ENCODE results near the gene HIF3A.
"Not testable (repeated sequence)": the region's sequence is repeated elsewhere in the genome, so short reads cannot be mapped to it uniquely, and the experiment has no call there.

Gene HIF3A

DNA sequence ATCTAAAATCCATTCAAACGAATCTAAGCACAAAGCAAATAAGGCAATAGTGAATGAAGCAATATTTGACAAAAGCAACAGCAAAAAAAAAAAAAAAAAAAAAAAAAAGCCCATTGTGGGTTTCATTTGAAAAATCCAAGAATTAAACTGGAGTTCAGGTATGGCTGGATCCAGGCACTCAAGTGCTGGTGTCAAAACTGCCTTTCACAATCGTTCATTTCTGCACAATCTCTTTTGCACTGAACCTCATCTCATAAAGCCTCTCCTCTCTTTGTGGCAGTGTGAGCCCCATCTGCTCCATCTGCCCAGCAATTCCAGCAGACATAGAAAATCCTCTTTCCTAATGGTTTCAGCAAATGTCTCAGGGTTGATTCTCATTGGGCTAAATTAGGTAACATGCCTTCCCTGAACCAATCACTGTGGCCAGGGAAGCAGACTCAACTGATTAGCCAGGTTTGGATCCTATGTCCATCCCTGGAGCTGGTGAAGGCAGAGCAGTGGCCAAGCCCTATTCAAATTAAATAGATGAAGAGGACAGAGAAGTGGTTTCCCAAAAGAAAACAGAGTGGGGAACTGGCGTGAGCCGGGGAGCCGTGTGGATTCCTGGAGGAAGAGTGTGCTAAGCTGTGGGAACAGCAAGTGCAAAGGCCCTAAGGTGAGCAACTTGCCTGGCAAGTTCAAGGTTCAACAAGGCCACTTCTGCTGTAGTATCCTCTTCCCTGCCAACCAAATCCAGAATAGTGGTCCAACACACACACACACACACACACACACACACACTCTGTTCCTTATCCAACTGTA lies 1.2 kb upstream of the HIF3A start:
- DNase-seq = no peak

DNA sequence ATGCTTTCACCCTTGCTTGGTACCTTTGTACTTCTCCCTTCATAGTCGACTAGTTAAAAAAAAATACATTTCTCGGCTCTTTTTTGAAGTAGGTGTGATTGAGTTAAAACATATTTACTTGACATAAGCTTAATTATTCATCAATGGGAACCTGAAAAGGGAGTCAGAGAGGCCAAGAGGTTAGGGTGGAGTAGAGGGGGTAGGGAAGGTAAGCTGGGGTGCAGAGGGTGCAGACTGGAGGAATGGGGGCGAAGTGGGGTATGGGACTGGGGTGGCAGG lies 701 bp upstream of the HIF3A start:
- no peak for DNase-seq

GRCh38 chr19:46297700-46298478 lies 1.0 kb downstream of the HIF3A start:
- no peak for DNase-seq

DNA sequence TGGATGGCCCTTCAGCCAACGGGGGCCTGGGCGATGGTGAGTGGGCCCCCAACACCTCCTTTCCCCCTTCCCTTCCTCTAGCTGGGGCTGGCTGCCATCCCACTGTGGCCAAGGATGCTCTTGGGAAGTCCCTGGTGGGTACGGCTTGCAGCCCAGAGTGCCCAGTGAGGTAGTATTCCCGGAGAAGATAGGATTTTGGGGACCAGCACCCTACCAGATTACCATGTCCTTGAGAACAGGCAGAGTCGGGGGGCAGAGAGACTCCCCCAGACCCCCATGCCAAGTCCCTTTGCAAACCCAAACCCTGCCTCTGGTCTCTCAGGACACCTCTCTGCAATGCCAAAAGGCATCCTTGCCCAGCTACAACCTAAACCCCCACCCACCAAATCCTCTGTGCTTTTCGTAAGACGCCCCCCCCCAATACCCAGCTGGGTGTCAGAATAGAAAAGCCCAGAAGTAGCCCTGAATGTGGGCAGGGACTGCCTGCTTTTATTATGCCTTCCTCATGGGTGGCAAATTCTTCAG lies 1.7 kb downstream of the HIF3A start:
- DNase-seq = no peak

DNA sequence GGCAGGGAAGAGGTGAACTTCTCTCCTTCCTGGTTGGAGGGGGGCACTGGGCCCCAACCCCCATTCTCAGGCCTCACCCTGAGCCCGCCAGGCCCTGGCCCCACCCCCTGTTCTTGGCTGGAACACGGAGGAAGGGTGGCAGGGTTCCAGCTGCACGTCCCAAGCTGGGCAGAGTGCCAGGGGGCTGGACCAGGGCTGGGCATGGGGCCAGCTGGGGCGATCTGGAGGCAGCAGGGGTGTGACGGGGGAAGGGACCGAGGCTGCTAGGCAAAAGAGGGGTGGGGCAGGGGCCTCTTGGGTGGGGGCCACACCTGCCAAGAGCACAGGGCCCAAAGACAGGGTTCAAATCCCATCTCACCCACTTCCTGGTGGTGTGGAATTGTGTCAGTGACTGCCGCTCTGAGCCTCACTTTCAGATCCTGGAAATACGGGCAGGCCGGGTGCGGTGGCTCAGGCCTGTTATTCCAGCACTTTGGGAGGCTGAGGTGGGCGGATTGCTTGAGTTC lies 2.2 kb downstream of the HIF3A start:
- no peak for DNase-seq

DNA sequence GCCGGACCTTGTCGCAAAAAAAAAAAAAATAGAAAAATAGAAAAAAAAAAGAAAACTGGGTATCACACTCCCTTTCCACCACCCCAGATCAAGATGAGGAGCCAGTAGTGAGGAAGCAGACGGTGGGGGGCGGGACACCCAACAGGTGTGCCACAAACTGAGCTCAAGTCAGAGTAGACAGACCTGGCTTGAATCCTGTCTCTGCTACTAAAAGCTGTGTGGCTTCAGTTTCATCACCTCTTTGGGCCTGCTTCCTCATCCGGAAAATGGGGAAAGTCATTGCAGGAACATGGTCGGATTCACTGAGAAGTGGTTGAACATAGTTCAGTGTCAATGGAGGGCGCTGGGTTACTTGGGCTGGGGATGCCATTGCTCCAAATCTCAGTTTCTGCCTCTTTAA lies 2.9 kb downstream of the HIF3A start:
- DNase-seq = no peak

DNA sequence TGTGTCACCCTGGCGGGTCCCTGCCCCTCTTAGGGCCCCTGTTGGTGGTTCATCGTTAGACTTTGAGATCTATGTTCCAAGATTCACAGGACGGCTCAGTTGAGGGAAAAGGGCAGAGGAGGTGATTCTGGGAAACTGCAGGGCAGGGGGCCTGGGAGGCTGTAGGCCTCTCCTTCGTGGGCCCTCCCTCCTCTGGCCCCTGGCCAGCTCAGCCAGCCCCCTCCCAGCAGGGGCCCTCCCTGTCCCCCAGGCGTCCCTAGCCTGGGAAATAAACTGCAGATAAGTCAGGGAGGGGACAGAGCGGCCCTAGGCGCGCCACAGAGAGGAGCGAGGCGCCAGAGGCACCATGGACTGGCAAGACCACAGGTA lies 6.5 kb downstream of the HIF3A start:
- no peak for DNase-seq

- no peak for DNase-seq
Measured at GRCh38 chr19:46303691-46304397, 7.0 kb downstream of the HIF3A start.

DNA sequence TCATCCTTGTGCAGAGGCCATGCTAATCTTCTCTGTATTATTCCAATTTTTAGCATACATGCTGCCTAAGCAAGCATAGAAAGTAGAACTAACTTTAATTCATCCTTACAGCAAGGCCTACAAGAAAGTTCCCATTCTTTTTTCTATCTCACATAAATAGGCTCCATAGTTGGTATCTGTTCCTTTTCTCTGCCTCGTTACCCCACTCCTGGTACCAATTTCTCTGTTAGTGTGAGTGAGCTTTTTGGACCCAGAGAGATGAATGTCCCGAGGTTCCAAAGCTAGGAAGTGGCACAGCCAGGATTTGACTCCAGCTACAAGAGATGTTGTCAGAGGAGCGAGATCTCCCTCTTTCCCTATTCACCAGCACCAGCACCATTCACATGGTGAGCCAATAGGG lies 9.7 kb downstream of the HIF3A start:
- DNase-seq = no peak

- DNase-seq = no peak
Measured at GRCh38 chr19:46308510-46308909, 11.7 kb downstream of the HIF3A start.

DNA sequence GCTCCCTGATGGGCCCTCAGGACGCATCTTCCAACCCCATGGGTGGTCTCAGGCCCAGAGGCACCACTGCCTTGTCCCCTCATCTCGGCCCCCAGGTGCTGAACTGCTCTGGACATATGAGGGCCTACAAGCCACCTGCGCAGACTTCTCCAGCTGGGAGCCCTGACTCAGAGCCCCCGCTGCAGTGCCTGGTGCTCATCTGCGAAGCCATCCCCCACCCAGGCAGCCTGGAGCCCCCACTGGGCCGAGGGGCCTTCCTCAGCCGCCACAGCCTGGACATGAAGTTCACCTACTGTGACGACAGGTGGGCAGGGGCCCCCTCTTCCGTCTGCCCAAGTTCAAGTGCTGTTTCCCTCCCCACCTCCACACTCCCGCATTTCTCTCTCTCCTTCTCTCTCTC lies 12.2 kb downstream of the HIF3A start:
- DNase-seq = no peak

GRCh38 chr19:46311444-46311843 lies 14.6 kb downstream of the HIF3A start:
- no peak for DNase-seq

DNA sequence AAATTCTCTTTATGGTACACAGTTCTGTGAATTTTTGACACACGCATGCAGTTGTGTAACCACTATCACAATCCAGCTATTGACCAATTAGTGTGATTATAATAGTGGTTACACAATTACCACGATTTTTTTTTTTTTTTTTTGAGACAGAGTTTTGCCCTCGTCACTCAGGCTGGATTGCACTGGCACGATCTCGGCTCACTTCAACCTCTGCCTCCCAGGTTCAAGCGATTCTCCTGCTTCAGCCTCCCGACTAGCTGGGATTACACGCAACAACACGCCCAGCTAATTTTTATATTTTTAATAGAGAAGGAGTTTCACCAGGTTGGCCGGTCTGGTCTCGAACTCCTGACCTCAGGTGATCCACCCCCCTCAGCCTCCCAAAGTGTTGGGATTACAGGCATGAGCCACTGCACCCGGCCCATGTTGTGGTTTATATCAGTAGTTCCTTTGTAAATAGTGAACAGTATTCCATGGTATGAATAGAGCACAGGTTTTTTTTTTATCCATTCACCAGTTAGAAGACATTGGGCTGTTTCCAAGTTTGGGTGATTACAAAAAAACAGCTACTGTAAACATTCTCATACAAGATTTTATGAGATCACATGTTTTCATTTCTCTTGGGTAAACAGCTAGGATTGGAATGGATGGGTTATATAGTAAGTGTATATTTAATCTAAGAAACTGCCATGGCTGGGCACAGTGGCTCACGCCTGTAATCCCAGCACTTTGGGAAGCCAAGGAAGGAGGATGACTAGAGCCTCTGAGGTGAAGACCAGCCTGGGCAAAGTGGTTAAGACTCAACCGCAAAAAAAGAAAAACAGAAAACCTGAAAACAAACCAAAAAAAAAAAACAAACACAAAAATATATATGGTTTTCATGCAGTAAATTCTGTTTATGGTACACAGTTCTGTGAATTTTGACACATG lies 17.0 kb downstream of the HIF3A start:
- DNase-seq = not testable (repeated sequence)

- no peak for DNase-seq
Measured at GRCh38 chr19:46317339-46317738, 20.5 kb downstream of the HIF3A start.

- no peak for DNase-seq
Measured at GRCh38 chr19:46319613-46320012, 22.8 kb downstream of the HIF3A start.

GRCh38 chr19:46320559-46320958 lies 23.7 kb downstream of the HIF3A start:
- no peak for DNase-seq

DNA sequence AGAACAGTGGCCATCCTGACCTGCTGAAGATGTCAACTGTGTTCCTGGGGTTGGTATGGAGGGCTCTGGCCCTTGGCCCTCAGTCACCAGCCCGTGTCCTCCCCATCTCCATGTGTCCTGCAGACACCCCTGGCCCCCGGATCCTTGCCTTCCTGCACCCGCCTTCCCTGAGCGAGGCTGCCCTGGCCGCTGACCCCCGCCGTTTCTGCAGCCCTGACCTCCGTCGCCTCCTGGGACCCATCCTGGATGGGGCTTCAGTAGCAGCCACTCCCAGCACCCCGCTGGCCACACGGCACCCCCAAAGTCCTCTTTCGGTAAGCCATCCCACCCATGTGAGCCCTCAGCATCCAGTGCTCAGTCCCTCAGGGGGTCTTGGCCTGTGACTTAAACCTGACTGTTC lies 24.8 kb downstream of the HIF3A start:
- DNase-seq = no peak

- not testable (repeated sequence) for DNase-seq
Measured at GRCh38 chr19:46323227-46323626, 26.4 kb downstream of the HIF3A start.

- no peak for DNase-seq
Measured at GRCh38 chr19:46324277-46324676, 27.4 kb downstream of the HIF3A start.

DNA sequence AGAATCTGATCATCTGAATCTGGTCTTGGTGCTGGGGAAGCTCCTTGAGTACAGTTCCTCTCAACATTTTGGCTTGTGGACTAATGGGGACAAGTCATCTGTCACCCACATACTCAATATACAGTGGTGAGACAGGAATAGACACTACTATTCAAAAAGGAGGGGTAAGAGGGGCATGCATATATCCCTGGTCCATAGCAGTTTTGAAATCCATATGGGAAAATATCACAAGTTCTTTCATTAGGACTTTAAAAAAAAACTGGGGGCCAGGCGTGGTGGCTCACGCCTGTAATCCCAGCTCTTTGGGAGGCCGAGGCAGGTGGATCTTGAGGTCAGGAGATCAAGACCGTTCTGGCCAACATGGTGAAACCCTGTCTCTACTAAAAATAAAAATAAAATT lies 29.8 kb downstream of the HIF3A start:
- DNase-seq = no peak

GRCh38 chr19:46328079-46328478 lies 31.2 kb downstream of the HIF3A start:
- no peak for DNase-seq

DNA sequence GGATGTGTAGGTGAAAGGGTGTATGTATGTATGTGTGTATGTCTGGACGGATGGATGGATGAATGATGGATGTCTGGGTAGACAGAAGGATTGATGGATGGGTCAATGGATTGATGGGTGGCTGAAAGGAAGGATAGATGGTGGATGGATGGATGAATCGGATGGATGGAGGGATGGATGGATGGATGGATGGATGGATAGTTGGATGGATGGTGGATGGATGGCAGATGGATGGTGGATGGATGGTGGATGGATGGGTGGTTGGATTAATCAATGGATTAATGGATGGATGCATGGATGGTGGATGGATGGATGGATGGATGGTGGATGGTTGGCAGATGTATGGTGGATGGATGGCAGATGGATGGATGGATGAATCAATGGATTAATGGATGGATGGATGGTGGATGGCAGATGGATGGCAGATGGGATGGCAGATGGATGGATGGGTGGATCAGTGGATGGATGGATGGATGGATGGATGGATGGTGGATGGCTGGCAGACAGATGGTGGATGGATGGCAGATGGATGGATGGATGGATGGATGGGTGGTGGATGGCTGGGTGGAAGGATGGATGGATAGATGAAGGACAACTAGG lies 33.6 kb downstream of the HIF3A start:
- no peak for DNase-seq

Measured in CD4-positive, alpha-beta T cell treated with Interleukin-1 beta for 1 hour (primary cell).